KMS-11 (cell line): ENCODE results near the gene AMMECR1L.
"Not testable (repeated sequence)": the region's sequence is repeated elsewhere in the genome, so short reads cannot be mapped to it uniquely, and the experiment has no call there.

ENCODE experiments used
- H2AFZ ChIP-seq: fragments of 200-600 bp; sonication (generic); 2 replicates; pipeline ENCODE4 v1.6.1; 2016; ENCODE audit warnings: antibody characterized with exemption, mixed run types, low read depth
- H3K27ac ChIP-seq: fragments of 200-600 bp; sonication (generic); 2 replicates; pipeline ENCODE4 v1.6.1; 2016; ENCODE audit warnings: mild to moderate bottlenecking, mixed run types
- H3K27me3 ChIP-seq: fragments of 200-600 bp; sonication (generic); 2 replicates; pipeline ENCODE4 v1.6.1; 2017; ENCODE audit warnings: mild to moderate bottlenecking, low read depth, mixed run types, moderate library complexity; ENCODE audit not compliant: insufficient read depth
- H3K36me3 ChIP-seq: fragments of 200-600 bp; sonication (generic); 2 replicates; pipeline ENCODE4 v1.6.1; 2017; ENCODE audit warnings: mild to moderate bottlenecking, mixed run types; ENCODE audit not compliant: insufficient read depth
- H3K4me1 ChIP-seq: fragments of 200-600 bp; sonication (generic); 2 replicates; pipeline ENCODE4 v1.6.1; 2016; ENCODE audit warnings: mild to moderate bottlenecking, low read depth, mixed run types; ENCODE audit not compliant: poor library complexity, severe bottlenecking
- H3K4me2 ChIP-seq: fragments of 200-600 bp; sonication (generic); 2 replicates; pipeline ENCODE4 v1.7.0; 2016; ENCODE audit warnings: mild to moderate bottlenecking, mixed run types
- H3K4me3 ChIP-seq: fragments of 200-600 bp; sonication (generic); IDR thresholded peaks from 2 replicates; pipeline ENCODE4 v1.6.1; 2017; ENCODE audit warnings: low read depth, low read length, mixed read lengths; ENCODE audit not compliant: insufficient read depth
- H3K79me2 ChIP-seq: fragments of 200-600 bp; sonication (generic); 2 replicates; pipeline ENCODE4 v1.6.1; 2016; ENCODE audit warnings: low read depth, mixed run types; ENCODE audit not compliant: insufficient read depth
- H3K9ac ChIP-seq: fragments of 200-600 bp; sonication (generic); 2 replicates; pipeline ENCODE4 v1.6.1; 2016; ENCODE audit warnings: mild to moderate bottlenecking, mixed run types
- H4K20me1 ChIP-seq: fragments of 200-600 bp; sonication (generic); 2 replicates; pipeline ENCODE4 v1.6.1; 2016; ENCODE audit warnings: mild to moderate bottlenecking, mixed run types; ENCODE audit not compliant: insufficient read depth
- TF ChIP-seq, protein P1 (sequence below): fragments of 200-600 bp; sonication (generic); conservative IDR thresholded peaks from 2 replicates; pipeline ENCODE4 v1.6.1; 2017; ENCODE audit warnings: low read depth, mild to moderate bottlenecking, antibody characterized with exemption, low read length, moderate library complexity, mixed read lengths

AMMECR1L gene

DNA sequence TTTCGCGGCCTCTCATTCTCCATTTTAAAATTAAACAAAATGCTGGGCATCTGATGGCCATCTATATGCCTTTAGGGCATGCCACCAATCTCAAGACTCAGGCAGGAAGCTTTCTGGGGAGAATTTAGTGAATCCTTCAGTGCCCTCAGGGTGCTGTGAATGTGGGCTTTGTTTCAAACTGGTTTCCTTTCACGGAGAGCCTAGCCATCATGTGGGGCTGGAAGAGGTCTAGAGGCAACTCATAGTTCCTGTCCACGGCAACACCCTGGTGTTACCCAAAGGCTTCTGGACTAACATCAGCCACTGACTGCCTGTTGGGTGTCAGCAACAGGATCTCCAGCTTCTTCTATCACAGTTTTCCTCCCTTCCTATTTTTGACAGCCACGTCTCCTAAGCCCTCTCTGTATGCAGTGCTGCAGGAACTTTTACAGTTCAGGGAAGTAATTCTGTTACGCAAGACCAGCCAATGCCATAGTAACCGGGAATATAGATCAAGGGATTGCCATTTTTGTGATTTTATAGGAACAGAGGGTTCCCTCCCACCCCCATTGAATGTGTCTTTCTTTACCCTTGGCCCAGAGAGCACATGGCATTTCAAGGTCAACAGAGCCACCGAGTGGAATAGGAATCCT lies 66.8 kb downstream of the AMMECR1L start:
- no peaks in the 10 kb centered on the region for H3K36me3 ChIP-seq
- H3K79me2 ChIP-seq, result no peaks in the 10 kb centered on the region
- H3K4me1 ChIP-seq, result no peaks in the 10 kb centered on the region
- H2AFZ ChIP-seq, result no peak overlapping the region
- no peak overlapping the region for H3K27ac ChIP-seq
- no peaks in the 10 kb centered on the region for H3K27me3 ChIP-seq
- no peaks in the 10 kb centered on the region for H4K20me1 ChIP-seq
- no peak overlapping the region for H3K4me3 ChIP-seq
- no peak overlapping the region for H3K4me2 ChIP-seq
- TF ChIP-seq, protein P1, sequence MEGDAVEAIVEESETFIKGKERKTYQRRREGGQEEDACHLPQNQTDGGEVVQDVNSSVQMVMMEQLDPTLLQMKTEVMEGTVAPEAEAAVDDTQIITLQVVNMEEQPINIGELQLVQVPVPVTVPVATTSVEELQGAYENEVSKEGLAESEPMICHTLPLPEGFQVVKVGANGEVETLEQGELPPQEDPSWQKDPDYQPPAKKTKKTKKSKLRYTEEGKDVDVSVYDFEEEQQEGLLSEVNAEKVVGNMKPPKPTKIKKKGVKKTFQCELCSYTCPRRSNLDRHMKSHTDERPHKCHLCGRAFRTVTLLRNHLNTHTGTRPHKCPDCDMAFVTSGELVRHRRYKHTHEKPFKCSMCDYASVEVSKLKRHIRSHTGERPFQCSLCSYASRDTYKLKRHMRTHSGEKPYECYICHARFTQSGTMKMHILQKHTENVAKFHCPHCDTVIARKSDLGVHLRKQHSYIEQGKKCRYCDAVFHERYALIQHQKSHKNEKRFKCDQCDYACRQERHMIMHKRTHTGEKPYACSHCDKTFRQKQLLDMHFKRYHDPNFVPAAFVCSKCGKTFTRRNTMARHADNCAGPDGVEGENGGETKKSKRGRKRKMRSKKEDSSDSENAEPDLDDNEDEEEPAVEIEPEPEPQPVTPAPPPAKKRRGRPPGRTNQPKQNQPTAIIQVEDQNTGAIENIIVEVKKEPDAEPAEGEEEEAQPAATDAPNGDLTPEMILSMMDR, result no peak
- H3K9ac ChIP-seq, result no peak overlapping the region

DNA sequence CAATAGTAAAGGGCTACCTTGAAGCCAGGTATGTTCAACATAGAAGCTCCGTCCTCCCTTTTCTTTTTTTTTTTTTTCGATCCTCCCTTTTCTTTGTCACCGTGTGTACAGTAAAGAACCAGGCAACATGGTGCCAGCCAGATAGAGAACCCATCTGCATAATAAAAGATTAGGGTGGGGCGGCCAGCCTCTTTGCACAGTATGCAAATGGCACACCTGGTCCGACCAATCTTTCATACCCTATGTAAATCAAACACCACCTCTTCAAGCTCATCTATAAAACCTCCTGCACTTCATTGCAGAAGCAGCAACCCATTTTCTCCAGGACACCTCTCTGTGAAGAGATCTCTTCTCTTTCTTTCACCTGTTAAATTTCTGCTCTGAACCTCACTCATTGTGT lies 67.5 kb downstream of the AMMECR1L start:
- TF ChIP-seq, protein P1, result no peak
- H3K79me2 ChIP-seq, result no peaks in the 10 kb centered on the region
- H3K4me2 ChIP-seq, result no peak overlapping the region
- H3K4me3 ChIP-seq, result no peak overlapping the region
- H3K27me3 ChIP-seq, result no peaks in the 10 kb centered on the region
- no peak overlapping the region for H3K9ac ChIP-seq
- no peaks in the 10 kb centered on the region for H4K20me1 ChIP-seq
- no peak overlapping the region for H2AFZ ChIP-seq
- H3K36me3 ChIP-seq, result no peaks in the 10 kb centered on the region
- H3K4me1 ChIP-seq, result no peaks in the 10 kb centered on the region
- H3K27ac ChIP-seq, result no peak overlapping the region

DNA sequence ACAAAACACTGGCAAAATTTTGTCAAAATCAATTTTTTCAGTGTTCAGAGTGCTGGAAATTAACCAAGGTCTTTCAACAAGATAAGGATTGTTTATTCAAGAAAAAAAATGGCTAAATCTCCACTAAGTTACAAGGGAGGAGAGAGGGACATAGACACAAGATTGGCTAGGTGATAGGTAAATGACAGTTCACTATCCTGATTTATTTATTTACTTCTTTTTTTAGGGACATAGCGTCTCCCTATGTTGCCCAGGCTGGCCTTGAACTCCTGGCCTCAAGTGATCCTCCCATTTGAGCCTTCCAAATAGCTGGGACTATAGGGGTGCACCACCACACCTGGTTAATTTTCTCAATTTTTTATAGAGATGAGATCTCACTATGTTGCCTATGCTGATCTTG lies 71.1 kb downstream of the AMMECR1L start:
- Histone ChIP-seq H3K9ac (no peak overlapping the region), H3K4me2 (no peak overlapping the region), H3K36me3 (no peaks in the 10 kb centered on the region), H3K4me3 (no peak overlapping the region), H3K27me3 (no peaks in the 10 kb centered on the region), H3K27ac (no peak overlapping the region), H2AFZ (no peak overlapping the region), H3K4me1 (peaks cover under 1% of the 10 kb centered on the region), H3K79me2 (peaks cover 11% of the 10 kb centered on the region), H4K20me1 (no peaks in the 10 kb centered on the region)
- TF ChIP-seq, protein P1, result no peak

DNA sequence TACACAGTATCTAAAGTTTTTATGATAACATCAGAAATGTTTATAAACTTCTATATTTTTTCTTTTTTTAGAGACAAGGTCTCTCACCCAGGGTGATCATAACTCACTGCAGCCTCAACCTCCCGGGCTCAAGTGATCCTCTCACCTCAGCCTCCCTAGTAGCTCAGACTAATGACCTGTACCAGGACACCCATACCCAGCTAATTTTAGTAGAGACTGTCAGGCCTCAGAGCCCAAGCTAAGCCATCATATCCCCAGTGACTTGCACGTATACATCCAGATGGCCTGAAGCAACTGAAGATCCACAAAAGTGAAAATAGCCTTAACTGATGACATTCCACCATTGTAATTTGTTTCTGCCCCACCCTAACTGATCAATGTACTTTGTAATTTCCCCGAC lies 73.3 kb downstream of the AMMECR1L start:
- H3K27ac ChIP-seq, H3K4me3 ChIP-seq, H3K27me3 ChIP-seq, H3K9ac ChIP-seq, H2AFZ ChIP-seq, H3K4me2 ChIP-seq, H3K36me3 ChIP-seq: not testable (repeated sequence)
- H3K4me1 ChIP-seq, result peaks cover 18% of the 10 kb centered on the region
- peaks cover 11% of the 10 kb centered on the region; the same call in 1 of the 2 replicates for H4K20me1 ChIP-seq
- peaks cover 33% of the 10 kb centered on the region for H3K79me2 ChIP-seq
